Endothelial cell of umbilical vein (primary cell): ENCODE measurements around the gene UGT2B7. TPM values are rescaled to one million over a fixed set of nuclear protein-coding genes. Genes with fewer than 3 reads are reported as not detected.
"Not testable (repeated sequence)": the region's sequence is repeated elsewhere in the genome, so short reads cannot be mapped to it uniquely, and the experiment has no call there.

Experiments used
- BruUV-seq: library from RNA; stranded (reverse); fragments of 400-500 nt; replicated peaks from 2 replicates; lab custom pipeline; 2021; lab: Mats Ljungman, UMichigan
- CTCF ChIA-PET: fragments of 300-600, 350-600 bp; sonication (Branson Sonifier 250); formaldehyde crosslinking; loops from one replicate; lab custom pipeline; 2021; ENCODE audit warnings: antibody characterized with exemption, inconsistent platforms; lab: Charles Lee
- POLR2A ChIA-PET: fragments of 300-600, 350-600 bp; sonication (Branson Sonifier 250); formaldehyde crosslinking; loops from one replicate; lab custom pipeline; 2021; ENCODE audit warnings: antibody characterized with exemption, inconsistent platforms; lab: Charles Lee
- DNase-seq: peaks from one replicate; pipeline ENCODE4 v3.0.0-alpha.2; 2011; ENCODE audit warnings: low read depth, low spot score
- FAIRE-seq: peaks from 2 replicates; lab custom pipeline; 2011; peaks lifted over from hg19 to GRCh38; lab: Jason Lieb, UNC
- H2AFZ ChIP-seq: 2 replicates; pipeline ENCODE4 v1.6.0; 2012; ENCODE audit warnings: low read depth, low read length, control low read depth, inconsistent platforms
- H3K27ac ChIP-seq: 2 replicates; pipeline ENCODE4 v1.5.1; 2011; ENCODE audit warnings: low read depth, mild to moderate bottlenecking, control low read depth, low read length, moderate library complexity; ENCODE audit not compliant: insufficient read depth
- H3K27me3 ChIP-seq, 2 experiments: 2 replicates each; pipeline versions ENCODE4 v1.6.0 to v1.6.1; 2011; ENCODE audit warnings: low read length in 2 of 2, mixed read lengths in 1 of 2; ENCODE audit not compliant: control insufficient read depth in 2 of 2, insufficient read depth in 2 of 2
- H3K36me3 ChIP-seq, 2 experiments: 2 replicates in 1 of 2; 3 replicates in 1 of 2; pipeline ENCODE4 v1.5.1; 2011; ENCODE audit warnings: low read length in 2 of 2, mild to moderate bottlenecking in 1 of 2, moderate library complexity in 1 of 2; ENCODE audit not compliant: control insufficient read depth in 2 of 2, insufficient read depth in 2 of 2; ENCODE audit errors: extremely low read depth in 1 of 2
- H3K4me1 ChIP-seq: 3 replicates; pipeline ENCODE4 v1.5.1; 2011; ENCODE audit warnings: mild to moderate bottlenecking, low read length; ENCODE audit not compliant: control insufficient read depth, insufficient read depth; ENCODE audit errors: extremely low read depth
- H3K4me2 ChIP-seq: 2 replicates; pipeline ENCODE4 v1.6.1; 2011; ENCODE audit warnings: low read length, control low read depth, mixed read lengths; ENCODE audit not compliant: insufficient read depth
- H3K4me3 ChIP-seq, 3 experiments: fragments of 200-600 bp in 1 of 3; sonication (generic), shearing (Covaris generic) in 1 of 3; replicated peaks in 1 of 3; 2 replicates each; pipeline ENCODE4 v1.5.1; 2011 to 2016; ENCODE audit warnings: control low read depth in 3 of 3, low read length in 3 of 3, mild to moderate bottlenecking in 2 of 3, inconsistent platforms in 1 of 3, low read depth in 1 of 3, moderate library complexity in 1 of 3; ENCODE audit not compliant: insufficient read depth in 1 of 3
- H3K79me2 ChIP-seq: 2 replicates; pipeline ENCODE4 v1.6.0; 2012; ENCODE audit warnings: low read length, inconsistent platforms; ENCODE audit not compliant: control insufficient read depth, insufficient read depth
- H3K9ac ChIP-seq: replicated peaks from 2 replicates; pipeline ENCODE3; 2011; ENCODE audit warnings: low read length, control low read depth; ENCODE audit not compliant: insufficient read depth; ENCODE audit errors: extremely low read depth
- H3K9me1 ChIP-seq: replicated peaks from 3 replicates; pipeline ENCODE4 v1.6.0; 2011; ENCODE audit warnings: mild to moderate bottlenecking, low read length; ENCODE audit not compliant: control insufficient read depth, insufficient read depth; ENCODE audit errors: extremely low read depth
- H3K9me3 ChIP-seq: replicated peaks from 2 replicates; pipeline ENCODE4 v1.5.1; 2012; ENCODE audit warnings: low read length, inconsistent platforms; ENCODE audit not compliant: control insufficient read depth, insufficient read depth
- H4K20me1 ChIP-seq: replicated peaks from 2 replicates; pipeline ENCODE3; 2011; ENCODE audit warnings: mild to moderate bottlenecking, low read length; ENCODE audit not compliant: control insufficient read depth, insufficient read depth; ENCODE audit errors: extremely low read depth
- CTCF ChIP-seq, 2 donors: IDR thresholded peaks; 1 replicate in 1 of 2; 2 replicates in 1 of 2; pipeline ENCODE4 v1.5.1; 2011; ENCODE audit warnings: low read length in 2 of 2, mild to moderate bottlenecking in 2 of 2, moderate library complexity in 2 of 2, control low read depth in 1 of 2, inconsistent platforms in 1 of 2, low read depth in 1 of 2; ENCODE audit not compliant: insufficient read depth in 1 of 2; ENCODE audit errors: extremely low read depth in 1 of 2
- EZH2 ChIP-seq: IDR thresholded peaks from 2 replicates; pipeline ENCODE4 v1.6.1; 2012; ENCODE audit warnings: borderline replicate concordance, low read depth, mild to moderate bottlenecking, moderate library complexity, low read length, inconsistent platforms; ENCODE audit not compliant: severe bottlenecking
- FOS ChIP-seq: IDR thresholded peaks from 2 replicates; pipeline ENCODE4 v1.6.1; 2011; ENCODE audit warnings: mild to moderate bottlenecking, low read length, moderate library complexity, borderline replicate concordance; ENCODE audit not compliant: insufficient read depth
- GATA2 ChIP-seq: IDR thresholded peaks from 2 replicates; pipeline ENCODE4 v1.7.0; 2011; ENCODE audit warnings: low read depth, mild to moderate bottlenecking, moderate library complexity, mixed read lengths, low read length; ENCODE audit not compliant: insufficient read length, insufficient read depth
- JUN ChIP-seq: IDR thresholded peaks from 2 replicates; pipeline ENCODE4 v1.6.1; 2011; ENCODE audit warnings: borderline replicate concordance, low read depth; ENCODE audit not compliant: insufficient read length, insufficient read depth
- MAX ChIP-seq: IDR thresholded peaks from 2 replicates; pipeline ENCODE4 v1.6.1; 2011; ENCODE audit not compliant: insufficient read depth, insufficient read length
- MYC ChIP-seq: IDR thresholded peaks from one replicate; pipeline ENCODE4 v1.6.1; 2011; ENCODE audit warnings: mild to moderate bottlenecking, low read depth, low read length
- POLR2AphosphoS5 ChIP-seq: IDR thresholded peaks from 2 replicates; pipeline ENCODE4 v1.6.1; 2012; ENCODE audit warnings: low read depth, mild to moderate bottlenecking, control low read depth, low read length, moderate library complexity; ENCODE audit not compliant: insufficient read depth
- dilution Hi-C: fragments of 300-500 bp; cut with MboI; formaldehyde crosslinking; loops from one replicate; pipeline ENCODE4 v1.15.0; 2019; ENCODE audit warnings: low sequenced_read_pairs; ENCODE audit not compliant: extremely low pct_ligation_motif_present
- intact Hi-C: fragments of 100-400 bp; cut with micrococcal nuclease; formaldehyde crosslinking; loops from one replicate; pipeline ENCODE4 v1.10.0; 2022
- polyA plus RNA-seq, 4 experiments: library from polyadenylated mRNA; depleted of rRNA in 3 of 4; stranded (reverse) in 3 of 4; unstranded in 1 of 4; fragments of >200 nt; gene quantifications; 2 replicates each; pipeline versions ENCODE4 v1.2.1 to v1.2.3, GENCODE V29; 2011 to 2012; ENCODE audit warnings: missing spikeins in 1 of 4
- total RNA-seq: library from RNA; stranded (reverse); gene quantifications from 2 replicates; pipeline ENCODE4 v1.2.3, GENCODE V29; 2021

Gene UGT2B7
- total and polyA plus RNA-seq, 2 donors (not counting 3 experiments of a cell fraction or from before 2014, with no cell fraction given), result not detected

GRCh38 chr4:69051576-69051943 lies 44.7 kb upstream of the UGT2B7 start:
- DNase-seq (no peak), FAIRE-seq (no peak)
- Histone ChIP-seq H3K27ac (no peak overlapping the region), H3K4me2 (no peak overlapping the region), H3K9ac (no peak overlapping the region), H4K20me1 (no peaks in the 10 kb centered on the region), H3K4me3 (no peak overlapping the region), H3K9me1 (no peaks in the 10 kb centered on the region), H3K36me3 (no peaks in the 10 kb centered on the region), H3K27me3 (no peaks in the 10 kb centered on the region), H3K4me1 (peaks cover 9% of the 10 kb centered on the region), H2AFZ (no peak overlapping the region), H3K79me2 (no peaks in the 10 kb centered on the region), H3K9me3 (no peaks in the 10 kb centered on the region)
- dilution Hi-C loops (no loop called here), intact Hi-C loops (no loop called here)
- BruUV-seq, result no TSS peak
- POLR2A ChIA-PET, result no interaction called here
- no peak for TF ChIP-seq GATA2
- TF ChIP-seq POLR2AphosphoS5, result no peak
- TF ChIP-seq CTCF (IDR thresholded peaks at IDR 0.05; ENCODE audit: extremely low read depth in 1 of 2, insufficient read depth in 1 of 2, low read depth in 1 of 2, low read length in 2 of 2), result no peak
- no peak for TF ChIP-seq MYC
- no peak for TF ChIP-seq FOS
- TF ChIP-seq JUN, result no peak
- TF ChIP-seq MAX, result no peak
- TF ChIP-seq EZH2, result no peak
- CTCF ChIA-PET, result interaction anchor here (1.9 kb wide), 1 partner anchor 14 kb away, joined by 5 read pairs; no protein-coding TSS in a partner anchor

GRCh38 chr4:69053309-69053885 lies 42.9 kb upstream of the UGT2B7 start:
- H3K4me1 ChIP-seq, H3K9ac ChIP-seq, dilution Hi-C loops, FAIRE-seq, H3K4me2 ChIP-seq, H2AFZ ChIP-seq, H3K9me1 ChIP-seq, H3K79me2 ChIP-seq, DNase-seq, H3K9me3 ChIP-seq, H3K36me3 ChIP-seq, intact Hi-C loops, H3K4me3 ChIP-seq, H3K27me3 ChIP-seq, POLR2A ChIA-PET, H3K27ac ChIP-seq, BruUV-seq, H4K20me1 ChIP-seq: not testable (repeated sequence)
- CTCF ChIA-PET, result interaction anchor here (0.6 to 2.8 kb wide), 4 partner anchors 9 to 117 kb away, joined by 3 to 12 read pairs (median 4); no protein-coding TSS in a partner anchor

GRCh38 chr4:69054033-69054432 lies 42.2 kb upstream of the UGT2B7 start:
- BruUV-seq, H3K9me1 ChIP-seq, H3K27me3 ChIP-seq, dilution Hi-C loops, H3K4me1 ChIP-seq, DNase-seq, H3K9ac ChIP-seq, POLR2A ChIA-PET, H3K9me3 ChIP-seq, H3K4me3 ChIP-seq, H3K36me3 ChIP-seq, FAIRE-seq, H3K4me2 ChIP-seq, H3K79me2 ChIP-seq, H4K20me1 ChIP-seq: not testable (repeated sequence)
- intact Hi-C loops, result loop anchor here (1.0 kb wide), 1 partner anchor 41 kb away; no protein-coding TSS in a partner anchor
- H3K27ac ChIP-seq, result peak overlapping the region; percentile 93
- H2AFZ ChIP-seq, result peak overlapping the region; percentile 85
- CTCF ChIA-PET, result interaction anchor here (1.3 to 2.8 kb wide), 3 partner anchors 38 to 116 kb away, joined by 4 to 12 read pairs (median 4); no protein-coding TSS in a partner anchor
